NOMO-1 (cell line): ENCODE results near the gene GOSR2.

ENCODE experiments used
- DNase-seq, 2 experiments: peaks; one replicate each; lab custom pipeline; 2025; ENCODE audit not compliant: unreplicated experiment in 2 of 2; lab: John Stamatoyannopoulos, UW

The GOSR2 gene

DNA sequence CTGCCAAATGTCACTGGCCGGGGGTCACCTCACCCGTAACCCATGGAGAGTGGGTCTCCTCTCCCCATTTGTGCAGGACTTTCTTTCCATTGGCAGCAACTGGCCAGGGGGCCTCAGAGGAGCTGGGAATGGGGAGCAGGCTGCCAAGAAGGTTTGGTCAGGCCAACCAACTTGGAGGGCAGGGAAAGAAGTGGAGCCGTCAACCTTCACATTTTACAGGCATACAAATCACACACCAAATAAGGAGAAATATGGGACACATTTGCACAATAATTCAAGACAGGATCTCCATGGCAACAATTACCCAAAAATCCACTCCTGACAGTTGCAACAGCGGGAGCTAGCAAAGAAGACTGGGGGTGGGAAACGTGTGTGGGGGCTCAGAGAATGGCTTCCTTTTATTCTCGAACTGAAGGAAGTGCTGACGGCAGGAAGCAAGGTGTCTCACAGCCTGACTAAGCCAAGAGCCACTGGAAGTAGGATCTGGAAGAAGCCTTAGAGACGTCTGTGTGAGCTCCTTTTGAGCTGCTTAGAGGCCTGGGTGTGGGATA lies 35.2 kb downstream of the GOSR2 start:
- DNase-seq, result no peak

DNA sequence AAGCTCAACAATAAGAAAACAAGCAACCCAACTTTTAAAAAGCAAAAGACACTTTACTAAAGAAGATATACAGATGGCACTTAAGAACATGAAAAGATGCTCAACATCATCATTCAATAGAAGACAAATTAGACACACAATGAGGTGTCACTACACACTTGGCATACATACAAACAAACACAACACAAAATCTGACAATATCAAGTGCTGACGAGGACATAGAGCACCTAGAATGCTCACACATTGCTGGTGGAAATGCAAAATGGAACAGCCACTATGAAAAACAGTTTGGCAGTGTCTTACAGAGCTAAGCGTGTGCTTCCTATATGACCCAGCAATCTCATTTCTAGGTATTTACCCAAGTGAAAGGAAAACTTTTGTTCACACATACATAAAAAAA lies 37.2 kb downstream of the GOSR2 start:
- DNase-seq, result no peak

DNA sequence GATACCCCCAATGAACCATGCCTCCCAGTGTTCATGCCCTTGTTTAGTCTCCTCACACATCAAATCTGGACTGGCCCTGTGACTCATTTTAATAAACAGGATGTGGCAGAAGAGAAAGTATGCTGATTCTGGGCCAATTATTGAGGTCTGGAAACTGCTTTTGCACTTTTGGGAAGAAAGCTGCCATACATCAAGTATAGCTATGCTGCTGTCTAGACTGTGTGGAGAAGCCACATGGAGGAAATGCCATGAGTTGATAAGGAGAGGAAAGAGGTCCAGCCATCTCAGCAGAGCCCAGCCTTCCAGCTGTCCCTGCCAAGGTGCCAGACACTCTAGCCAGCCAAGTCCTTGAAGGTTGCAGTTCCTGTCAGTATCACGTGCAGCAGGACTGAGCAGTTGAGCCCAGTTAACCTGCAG lies 39.4 kb downstream of the GOSR2 start:
- DNase-seq, result no peak

DNA sequence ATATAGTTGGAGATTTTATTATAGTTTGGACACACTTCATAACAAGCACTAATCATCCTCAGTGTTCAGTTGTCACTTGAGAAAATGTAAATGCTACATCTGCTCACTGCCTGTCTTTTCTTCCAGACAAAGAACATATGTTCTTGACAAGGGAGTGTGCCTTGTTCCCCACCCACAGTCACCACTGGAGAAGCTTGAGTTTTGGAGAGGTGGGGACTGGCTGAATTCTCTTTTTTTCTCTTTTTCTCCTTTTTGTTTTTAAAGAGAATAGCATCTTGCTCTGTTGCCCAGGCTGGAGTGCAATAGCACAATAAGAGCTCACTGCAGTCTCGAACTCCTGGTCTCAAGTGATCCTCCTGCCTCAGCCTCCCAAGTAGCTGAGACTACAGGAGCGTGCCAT lies 40.6 kb downstream of the GOSR2 start:
- DNase-seq, result no peak

DNA sequence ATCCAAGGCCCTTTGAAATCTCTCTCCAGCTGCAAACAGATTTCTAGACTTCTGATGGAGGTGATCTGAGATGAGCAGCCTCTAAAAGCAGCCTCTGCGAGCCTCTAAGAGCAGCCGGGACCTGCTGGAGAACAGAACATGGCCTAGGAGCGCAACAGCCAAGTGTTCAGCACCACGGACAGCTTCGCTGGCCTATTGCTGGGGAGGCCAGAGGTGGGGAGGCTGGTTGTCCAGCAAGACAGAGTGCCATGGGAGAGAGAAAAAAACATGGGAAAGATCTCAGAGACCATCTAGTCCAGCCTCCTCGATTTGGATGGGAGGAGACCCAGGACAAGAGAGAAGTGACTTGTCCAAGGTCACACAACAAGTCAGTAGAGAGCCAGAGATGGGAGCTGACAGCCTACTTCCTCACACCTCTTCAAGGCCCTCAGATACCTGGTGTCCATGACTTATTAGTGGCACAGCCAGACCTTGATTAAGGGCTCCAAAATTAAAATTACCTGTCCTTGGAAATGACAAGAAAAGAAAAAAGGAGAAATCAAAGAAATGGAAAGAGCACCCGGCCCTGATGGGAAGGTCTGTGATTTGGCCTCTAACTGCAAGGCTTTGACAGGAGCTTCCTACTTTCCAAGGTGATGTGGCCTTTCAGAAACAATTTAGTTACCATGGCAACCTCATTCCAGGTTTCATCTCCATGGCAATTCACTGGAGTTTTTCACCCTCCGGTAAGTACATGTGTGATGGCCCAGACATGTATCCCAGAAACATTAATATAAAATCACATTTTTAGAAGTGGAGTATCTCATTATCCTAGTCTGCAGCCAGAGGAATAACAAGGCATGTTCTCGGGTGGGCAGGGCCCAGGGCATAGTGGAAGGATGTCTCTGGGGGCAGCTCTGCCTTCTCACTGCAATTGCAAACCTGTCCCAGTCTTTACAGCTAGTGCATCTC lies 41.6 kb downstream of the GOSR2 start:
- DNase-seq, result no peak

DNA sequence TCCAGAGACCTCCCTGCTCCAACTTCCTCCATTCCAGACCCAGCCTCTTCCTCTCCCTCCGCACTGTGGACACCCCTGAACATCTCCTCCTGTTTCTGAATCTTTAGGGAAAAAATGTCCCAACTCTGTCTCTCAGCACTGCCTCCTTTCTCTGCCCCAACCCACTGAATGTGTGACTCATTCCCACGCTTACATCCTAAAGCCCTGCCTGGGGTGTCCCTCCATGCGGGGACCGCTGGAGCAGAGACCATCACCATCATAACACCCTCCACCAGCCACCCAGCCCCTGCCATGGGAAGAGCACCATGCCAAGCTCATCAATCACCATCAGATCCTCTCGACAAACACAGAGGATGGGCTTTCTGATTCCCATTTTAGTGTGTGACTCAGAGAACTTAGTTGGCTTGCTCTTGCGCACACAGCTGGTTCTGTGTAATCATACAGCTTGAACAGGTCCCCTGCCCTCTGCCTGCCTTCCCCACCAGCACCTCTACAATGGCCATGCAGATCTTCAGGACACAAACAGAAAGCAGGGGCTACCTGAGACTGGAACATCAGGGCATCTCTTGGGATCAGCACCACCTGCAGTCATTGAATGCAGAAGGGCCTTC lies 45.4 kb downstream of the GOSR2 start:
- no peak for DNase-seq

DNA sequence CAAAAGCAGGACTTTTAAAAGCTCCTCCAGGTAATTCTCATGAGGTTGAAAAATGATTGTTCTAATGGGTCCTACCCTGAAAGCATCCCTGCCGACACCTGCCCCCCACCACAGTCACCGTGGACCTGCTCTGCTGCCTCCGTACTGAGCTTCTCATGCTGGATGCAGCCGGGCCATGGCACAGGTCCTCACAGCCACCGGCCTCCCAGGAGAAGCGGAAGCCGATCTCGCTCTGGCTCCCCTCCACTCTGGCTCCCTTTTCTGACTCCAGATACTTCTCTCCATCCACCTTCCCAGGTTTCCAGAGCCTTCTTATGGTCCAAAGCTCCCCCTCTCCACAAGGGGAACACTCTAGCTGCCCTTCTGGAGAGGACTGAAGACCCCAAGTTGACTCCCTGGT lies 45.9 kb downstream of the GOSR2 start:
- no peak for DNase-seq

DNA sequence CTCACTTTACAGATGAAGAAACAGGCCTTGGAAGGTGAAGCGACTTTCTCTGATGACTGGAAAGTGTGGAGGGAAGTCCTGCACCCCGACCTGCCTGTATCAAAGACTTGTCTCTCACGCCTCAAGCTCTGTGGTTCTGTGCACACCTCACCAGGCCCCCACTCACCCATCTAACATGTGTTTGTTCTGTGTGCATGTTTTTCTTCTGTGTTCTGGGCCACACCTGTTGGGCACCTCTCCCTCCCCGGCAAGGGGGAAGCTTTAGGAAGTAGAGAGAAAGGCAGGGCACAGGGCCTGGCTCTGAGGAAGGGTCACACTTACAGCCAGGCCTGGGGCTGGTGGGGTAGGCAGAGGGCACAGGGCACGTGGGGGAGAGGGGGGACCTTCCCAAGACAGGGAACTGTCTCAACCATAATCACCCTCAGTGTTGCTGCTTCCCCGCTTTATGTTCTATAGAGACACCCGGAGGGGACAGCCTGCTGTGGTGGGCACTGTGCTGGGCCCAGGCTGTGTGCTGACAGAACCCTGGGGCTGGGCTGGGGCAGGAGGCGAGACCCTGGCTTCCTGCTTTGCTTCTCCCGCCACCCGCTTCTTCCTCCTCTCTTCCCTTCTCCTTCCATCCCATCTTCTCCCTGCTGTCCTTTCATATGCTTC lies 48.8 kb downstream of the GOSR2 start:
- no peak for DNase-seq

DNA sequence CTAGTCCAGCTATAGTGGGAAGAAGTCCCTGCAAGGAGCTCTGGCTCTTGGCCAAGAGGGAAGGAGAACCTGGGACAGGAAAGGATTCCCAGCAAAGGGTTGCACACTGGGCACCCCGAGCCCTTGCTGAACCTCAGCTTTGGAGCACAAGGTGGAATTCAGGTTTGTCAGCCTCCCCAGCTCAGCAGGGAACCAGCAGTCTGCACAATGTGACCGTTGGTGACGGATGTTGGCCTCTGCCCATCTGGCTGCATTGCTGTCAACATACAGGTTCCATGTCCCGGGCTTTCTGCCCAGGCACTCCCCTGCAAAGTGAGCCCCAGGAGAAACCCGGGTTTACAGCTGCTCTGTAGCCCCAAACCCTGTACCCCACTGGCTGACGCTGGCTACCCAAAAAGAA lies 49.4 kb downstream of the GOSR2 start:
- no peak for DNase-seq

DNA sequence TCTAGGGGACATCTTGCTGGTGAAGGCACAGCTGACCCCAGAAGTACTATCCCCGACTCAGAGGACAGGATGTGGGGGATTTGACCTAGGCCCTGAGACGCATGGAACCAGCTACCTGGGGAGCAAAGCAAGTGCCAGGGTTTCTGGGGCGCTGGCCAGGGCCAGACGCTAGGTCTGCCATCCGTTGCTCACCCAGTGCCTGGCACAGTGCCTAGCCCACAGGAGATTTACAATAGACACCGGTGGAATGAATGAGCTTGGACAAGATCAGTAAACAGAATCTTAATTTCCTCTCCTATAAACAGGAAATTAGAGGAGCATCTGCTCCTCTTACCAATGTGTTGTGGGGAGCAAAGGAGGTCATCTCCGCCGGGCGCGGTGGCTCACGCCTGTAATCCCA lies 51.1 kb downstream of the GOSR2 start:
- DNase-seq, result no peak

DNA sequence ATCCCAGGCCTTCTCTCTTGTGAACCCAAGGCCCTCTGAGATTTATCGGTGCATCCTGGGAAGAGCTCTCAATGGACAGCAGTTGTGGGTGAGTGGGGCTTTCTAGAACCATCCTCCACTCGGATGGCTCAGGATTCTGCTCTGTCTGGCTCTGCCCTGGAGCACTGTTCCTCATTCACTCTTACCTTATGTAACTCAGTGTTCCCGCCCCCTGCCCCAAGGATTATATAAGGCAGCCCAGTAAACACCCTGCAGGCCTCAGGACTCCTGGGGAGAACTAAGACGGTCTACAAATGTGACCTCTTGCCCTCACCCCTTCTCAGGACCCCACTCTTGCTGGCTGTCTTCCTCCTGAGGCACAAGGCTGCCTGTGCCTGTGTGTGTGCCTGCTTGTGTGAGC lies 52.3 kb downstream of the GOSR2 start:
- DNase-seq, result no peak

DNA sequence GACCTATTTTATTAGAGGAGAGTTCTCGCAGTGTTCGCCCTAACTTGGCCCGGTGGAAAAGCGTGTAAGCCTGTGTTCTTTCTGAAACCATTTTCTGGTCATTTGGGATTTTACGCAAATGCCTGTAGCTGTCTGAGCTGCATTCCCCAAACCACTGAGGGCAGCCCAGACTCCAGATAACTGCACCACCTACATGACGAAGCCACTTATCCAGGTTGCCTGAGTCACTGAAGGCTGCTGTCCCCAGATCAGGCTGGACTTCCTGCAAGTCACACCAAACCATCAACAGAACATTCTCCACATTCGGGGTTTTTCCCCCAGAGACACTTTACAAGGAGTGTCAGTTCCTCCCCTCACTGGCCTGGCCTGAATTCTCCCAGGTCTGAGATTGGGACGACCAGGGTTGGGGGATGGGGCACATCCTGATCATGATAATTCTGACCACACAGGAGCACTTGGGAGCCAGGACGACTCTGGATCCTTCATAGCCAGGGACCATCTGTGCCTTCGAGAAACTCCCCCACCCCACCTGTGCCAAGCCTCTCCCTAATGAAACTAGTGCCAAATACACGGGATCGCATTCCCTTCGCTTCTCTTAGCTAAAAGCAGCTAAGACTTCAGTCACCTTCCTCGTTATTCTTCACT lies 53.8 kb downstream of the GOSR2 start:
- DNase-seq, result no peak

DNA sequence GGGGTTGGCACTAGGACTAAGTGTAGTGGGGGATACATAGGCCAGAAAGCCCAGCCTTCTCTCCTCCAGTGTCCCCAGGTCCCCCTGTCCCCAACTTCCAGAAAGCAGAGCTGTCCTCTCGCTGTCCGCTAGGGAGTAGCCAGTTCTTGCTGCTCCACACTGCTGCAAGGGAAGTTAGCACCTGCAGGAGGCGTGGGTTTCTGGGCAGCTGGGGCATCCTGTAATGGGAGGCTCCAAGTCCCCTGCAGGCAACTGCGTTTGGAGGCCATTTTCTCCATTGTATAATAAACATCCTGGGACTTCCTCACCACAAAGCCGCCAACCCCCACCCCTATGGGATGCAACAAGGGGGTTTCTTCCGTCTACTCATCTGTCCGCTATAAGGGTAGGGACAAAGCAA lies 54.4 kb downstream of the GOSR2 start:
- DNase-seq, result no peak

DNA sequence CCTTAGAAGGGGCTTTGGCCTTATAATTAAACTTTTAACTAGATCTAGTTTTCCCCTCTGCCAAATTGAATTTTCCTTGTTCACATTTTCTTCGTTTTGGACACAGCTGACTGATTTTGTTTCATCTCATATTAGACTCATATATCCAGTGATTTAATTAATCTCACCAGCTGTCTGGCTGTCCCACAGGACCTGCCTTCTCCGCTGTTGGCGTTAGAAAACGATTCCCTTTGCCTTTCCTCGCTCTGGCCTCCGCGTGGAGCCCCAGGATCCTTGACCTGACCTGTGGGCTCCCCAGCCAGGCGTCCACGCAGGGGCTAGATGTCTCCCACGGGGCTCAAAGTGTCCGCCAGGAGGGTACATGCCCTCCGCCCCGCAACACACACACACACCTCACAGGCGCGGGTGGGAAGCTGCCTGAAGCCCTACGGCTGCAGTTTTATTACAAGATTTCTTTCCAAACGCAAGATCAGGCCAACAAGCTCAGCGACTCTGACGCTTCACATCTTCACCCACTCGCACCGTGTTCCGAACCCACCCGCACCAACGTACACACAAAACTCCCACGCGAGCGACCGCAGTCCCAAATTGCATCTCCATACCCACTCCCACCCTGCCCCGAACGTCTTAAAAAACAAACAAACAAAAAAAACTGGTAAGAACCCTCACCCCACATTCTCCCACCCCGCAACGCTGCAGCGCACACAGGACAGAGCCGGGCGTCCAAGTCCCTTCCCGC lies 55.0 kb downstream of the GOSR2 start:
- no peak for DNase-seq

DNA sequence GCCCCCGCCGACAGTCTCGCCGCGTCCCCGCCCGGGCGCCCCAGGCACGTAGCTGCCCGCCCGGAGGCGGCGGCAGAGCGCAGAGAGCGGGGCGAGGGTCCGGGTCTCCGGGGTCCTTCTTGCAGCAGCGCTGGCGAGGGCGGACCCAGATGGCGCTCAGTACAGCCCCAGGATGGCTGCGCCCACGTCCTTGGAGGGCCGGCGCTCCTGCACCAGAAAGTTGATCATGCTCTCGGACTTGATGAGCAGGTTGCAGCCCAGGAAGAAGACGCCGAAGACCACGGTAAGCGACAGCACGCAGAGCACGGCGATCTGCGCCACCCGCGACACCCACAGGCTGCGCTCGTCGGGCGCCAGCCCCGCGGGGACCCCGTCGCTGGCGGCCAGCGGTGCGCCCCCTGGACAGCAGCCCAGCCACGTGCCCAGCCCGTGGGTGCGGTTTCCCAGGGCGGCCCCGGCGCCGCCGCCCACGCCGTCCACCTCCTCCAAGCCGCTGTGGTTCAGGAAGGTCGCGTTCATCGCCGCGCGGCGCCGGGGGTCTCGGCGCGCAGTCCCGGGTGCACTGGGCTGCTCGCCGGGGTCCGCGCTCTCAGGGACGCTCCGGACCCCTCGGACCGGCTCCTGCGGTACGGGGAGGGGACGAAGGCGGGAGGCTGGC lies 55.7 kb downstream of the GOSR2 start:
- no peak for DNase-seq

DNA sequence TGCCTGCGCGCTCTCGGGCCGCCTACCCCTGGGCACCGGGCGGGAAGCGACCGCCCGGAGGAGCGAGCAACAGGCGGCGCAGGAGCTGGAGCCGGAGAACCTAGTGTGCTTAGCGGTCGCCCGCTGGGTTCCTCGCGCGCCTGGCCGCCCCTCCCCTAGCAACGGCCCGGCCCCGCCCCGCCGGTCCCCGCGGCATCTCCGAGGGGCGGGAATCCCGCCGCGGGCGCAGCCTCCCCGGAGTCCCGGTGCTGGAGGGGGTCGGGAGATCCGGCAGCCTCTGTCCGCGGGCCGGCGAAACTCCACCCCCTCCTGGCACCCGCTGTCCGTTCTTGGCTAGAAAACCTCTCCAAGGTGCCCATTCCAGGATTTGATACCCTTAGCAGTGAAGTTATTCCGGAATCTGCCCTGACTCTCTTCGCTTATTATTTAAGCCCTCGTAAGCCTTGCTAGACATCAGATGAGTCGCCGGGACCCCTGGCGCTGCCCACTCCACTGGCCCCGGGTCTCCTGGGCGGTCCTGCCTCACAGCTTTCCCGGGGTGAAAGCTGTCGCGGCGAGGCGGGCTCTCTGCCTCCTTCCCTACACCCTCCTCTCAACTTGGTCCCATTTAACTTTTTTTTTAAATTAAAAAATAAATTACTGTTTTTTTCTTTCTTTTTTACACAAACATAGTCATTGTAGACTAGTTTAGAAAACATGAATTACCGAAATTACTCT lies 56.3 kb downstream of the GOSR2 start, which contains the start of gene RPRML:
Gene RPRML, minus strand, starts transcription at position 107 of the 717 bp plus-strand sequence. CDS start 246 bp downstream, outside the sequence.
- peak; percentile 24 to 40 for DNase-seq

DNA sequence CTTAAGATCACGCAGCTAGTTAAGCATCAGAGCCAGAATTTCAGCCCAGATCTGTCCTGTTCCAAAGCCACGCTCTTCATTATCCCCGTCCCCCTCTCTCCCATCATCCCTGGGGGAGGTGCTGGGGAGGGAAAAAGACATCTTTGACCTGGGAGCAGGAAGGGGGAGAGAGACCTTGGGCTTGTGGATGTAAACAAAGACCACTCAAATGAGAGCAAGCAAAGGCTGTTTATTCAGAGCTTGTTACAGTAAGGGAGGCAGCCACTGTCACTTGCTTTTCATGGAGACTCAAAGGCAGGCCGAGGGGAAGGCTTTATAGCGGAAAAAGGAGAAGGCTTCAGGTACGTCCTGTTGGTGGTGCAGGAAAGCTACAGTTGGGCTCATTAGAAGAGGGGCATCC lies 59.6 kb downstream of the GOSR2 start:
- no peak for DNase-seq

DNA sequence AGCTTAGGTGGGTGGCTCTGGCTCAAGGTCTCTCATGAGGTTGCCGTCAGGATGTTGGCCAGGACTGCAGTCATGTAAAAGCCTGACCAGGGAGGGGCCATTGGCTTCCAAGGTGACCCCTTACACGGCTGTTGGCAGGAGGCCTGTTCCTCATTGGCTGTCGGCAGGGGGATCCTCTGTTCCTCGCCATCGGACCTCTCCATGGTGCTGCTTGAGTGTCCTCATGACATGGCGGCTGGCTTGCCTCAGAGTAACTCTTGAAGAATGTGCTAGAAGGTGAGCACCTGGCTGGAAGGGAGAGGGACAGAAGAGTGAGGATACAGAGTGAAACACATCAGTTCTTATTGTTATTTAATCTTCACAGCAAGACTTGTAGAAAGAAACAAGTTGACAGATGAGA lies 60.8 kb downstream of the GOSR2 start:
- DNase-seq, result no peak

DNA sequence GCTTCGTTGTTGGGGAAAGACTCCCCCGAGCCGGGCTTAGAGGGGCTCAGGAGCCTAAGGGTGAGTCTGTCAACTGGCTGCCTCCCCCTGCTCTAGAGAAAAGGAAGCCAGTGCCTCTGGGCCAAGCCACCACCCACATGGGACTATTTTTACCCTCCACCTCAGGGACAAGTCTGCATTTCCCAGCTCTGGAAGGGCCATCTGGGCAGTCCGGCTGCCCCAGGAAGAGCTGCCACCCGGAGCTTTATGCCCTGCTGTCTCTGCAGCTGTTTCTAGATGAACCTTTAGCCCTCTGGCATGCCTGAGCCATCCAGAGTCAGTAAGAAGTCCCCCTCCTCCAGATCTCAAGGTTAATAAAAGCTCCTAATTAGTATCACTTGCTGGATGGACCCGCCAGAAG lies 61.4 kb downstream of the GOSR2 start:
- no peak for DNase-seq
